ENCODE data around the gene ARHGEF17.

DNA sequence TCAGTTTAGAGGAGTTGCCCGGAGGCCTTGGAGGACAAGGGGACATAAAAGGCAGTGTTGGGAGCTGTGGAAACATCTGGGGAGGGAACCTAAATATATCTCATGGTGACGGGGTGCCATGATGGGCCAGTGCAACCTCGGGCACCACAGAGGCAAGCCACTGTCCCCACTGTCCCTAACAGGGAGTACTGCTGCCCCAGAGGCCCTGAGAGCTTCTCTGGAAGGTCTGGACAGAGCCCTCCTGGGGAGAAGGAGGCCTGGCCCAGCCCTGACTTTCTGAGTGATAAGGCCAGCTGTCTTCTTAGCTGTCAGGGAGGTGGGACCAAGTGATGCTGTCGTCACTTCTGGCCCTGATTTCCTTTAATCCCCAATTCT lies 41.4 kb upstream of the ARHGEF17 start:
- TF ChIP-seq POLR2A (IDR thresholded peaks at IDR 0.05), result no peak
- TF ChIP-seq, protein P1, sequence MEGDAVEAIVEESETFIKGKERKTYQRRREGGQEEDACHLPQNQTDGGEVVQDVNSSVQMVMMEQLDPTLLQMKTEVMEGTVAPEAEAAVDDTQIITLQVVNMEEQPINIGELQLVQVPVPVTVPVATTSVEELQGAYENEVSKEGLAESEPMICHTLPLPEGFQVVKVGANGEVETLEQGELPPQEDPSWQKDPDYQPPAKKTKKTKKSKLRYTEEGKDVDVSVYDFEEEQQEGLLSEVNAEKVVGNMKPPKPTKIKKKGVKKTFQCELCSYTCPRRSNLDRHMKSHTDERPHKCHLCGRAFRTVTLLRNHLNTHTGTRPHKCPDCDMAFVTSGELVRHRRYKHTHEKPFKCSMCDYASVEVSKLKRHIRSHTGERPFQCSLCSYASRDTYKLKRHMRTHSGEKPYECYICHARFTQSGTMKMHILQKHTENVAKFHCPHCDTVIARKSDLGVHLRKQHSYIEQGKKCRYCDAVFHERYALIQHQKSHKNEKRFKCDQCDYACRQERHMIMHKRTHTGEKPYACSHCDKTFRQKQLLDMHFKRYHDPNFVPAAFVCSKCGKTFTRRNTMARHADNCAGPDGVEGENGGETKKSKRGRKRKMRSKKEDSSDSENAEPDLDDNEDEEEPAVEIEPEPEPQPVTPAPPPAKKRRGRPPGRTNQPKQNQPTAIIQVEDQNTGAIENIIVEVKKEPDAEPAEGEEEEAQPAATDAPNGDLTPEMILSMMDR (IDR thresholded peaks at IDR 0.05), result no peak

Measured in lower leg skin (tissue), 3 donors.